HG03097 (cell line): ENCODE data around the gene USH1C.

Experiments used
- ATAC-seq: cut with Tn5 transposase; IDR thresholded peaks from one replicate; pipeline ENCODE4 v1.9.1; 2021; ENCODE audit not compliant: unreplicated experiment, low FRiP score

USH1C gene

DNA sequence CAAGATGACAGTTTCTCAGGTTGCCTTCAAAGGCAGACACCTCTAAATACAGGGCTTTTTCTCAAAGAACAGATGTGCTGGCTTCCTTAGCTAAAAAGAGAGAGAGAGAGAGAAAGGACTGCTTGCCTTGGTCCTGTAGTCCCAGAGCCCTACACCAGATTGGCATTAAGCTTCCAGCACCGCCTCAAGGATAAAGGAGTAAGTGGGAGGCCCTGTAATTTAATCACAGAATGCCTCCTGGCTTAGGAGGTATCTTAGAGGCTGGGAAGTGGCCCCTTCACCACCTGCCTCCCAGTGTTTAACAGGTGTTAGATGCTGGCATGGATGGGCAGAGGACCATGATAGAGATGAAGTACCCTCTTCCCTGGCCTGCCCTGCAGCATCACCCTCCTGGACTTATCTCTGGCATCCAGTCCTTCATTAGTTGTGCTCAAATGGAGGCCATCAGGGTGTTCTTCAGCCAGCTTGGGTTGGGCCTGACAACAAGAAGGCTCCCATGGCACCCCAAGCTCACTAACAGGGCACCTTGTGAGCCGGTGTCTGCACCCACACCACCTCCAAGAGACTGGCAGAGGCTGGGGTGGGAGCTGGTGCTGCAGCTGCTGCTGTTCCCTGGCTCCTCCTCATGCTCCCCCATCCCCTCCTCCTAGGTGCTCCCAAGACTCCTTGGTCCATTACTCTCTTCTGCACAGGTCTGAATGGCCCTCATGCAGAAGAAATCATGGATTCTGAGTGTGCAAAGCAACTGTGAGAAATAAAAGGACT is 100.1 kb downstream of the USH1C start:
- ATAC-seq, result no peak
